ENCODE data around the gene ICAM5. TPM values are rescaled to one million over a fixed set of nuclear protein-coding genes. Genes with fewer than 3 reads are reported as not detected.

ICAM5 gene
- total and polyA plus RNA-seq, 7 donors, result 0.23 to 0.92 (median 0.69) TPM; not detected in 3

GRCh38 chr19:10306327-10306726 lies 16.6 kb downstream of the ICAM5 start:
- no peaks in the 10 kb centered on the region for H3K27me3 ChIP-seq
- no peaks in the 10 kb centered on the region for H3K4me1 ChIP-seq
- TF ChIP-seq EP300 (IDR thresholded peaks at IDR 0.05) (no peak), CTCF (IDR thresholded peaks at IDR 0.05) (no peak), POLR2A (IDR thresholded peaks at IDR 0.05) (no peak), POLR2AphosphoS5 (IDR thresholded peaks at IDR 0.05) (no peak)
- intact Hi-C loops (cut with DNase I), result no loop called here
- no peaks in the 10 kb centered on the region for H3K9me3 ChIP-seq
- DNase-seq, result no peak
- H3K4me3 ChIP-seq, result no peak overlapping the region
- WGBS, 2 donors, result 90 to 92% methylated on average over 5 of the region's 5 CpGs
- peaks cover 0 to 11% (median 0%) of the 10 kb centered on the region in 4 donors for H3K36me3 ChIP-seq
- H3K27ac ChIP-seq, result no peak overlapping the region

- intact Hi-C loops (cut with DNase I), result no loop called here
- TF ChIP-seq EP300 (IDR thresholded peaks at IDR 0.05) (no peak), POLR2A (IDR thresholded peaks at IDR 0.05) (no peak), POLR2AphosphoS5 (IDR thresholded peaks at IDR 0.05) (no peak), CTCF (IDR thresholded peaks at IDR 0.05) (no peak)
These were observed 19.7 kb downstream of the ICAM5 start, which contains the start of gene ZGLP1 for GRCh38 chr19:10309423-10309822. Gene ZGLP1 (minus strand): TSS chr19:10309815.

GRCh38 chr19:10315335-10316214 lies 25.8 kb downstream of the ICAM5 start, which contains the start of gene FDX2:
Gene FDX2 (minus strand): TSS chr19:10316015. CDS start chr19:10315996, 19 bp downstream.
- H3K4me1 ChIP-seq, result peaks cover 0 to 18% (median 13%) of the 10 kb centered on the region in 4 donors
- DNase-seq, result peak; percentile 90
- H3K9me3 ChIP-seq, result no peaks in the 10 kb centered on the region
- intact Hi-C loops (cut with DNase I), result no loop called here
- peaks cover 20 to 50% (median 27%) of the 10 kb centered on the region in 4 donors for H3K36me3 ChIP-seq
- TF ChIP-seq POLR2A (IDR thresholded peaks at IDR 0.05), result no peak
- TF ChIP-seq CTCF (IDR thresholded peaks at IDR 0.05), result no peak
- TF ChIP-seq POLR2AphosphoS5 (IDR thresholded peaks at IDR 0.05), result peak in 3 of 4 donors; percentile 37 to 76 (median 74)
- H3K4me3 ChIP-seq, result peak within 1 kb of the TSS; percentile 64 to 89 (median 78)
- WGBS, 2 donors, result 1% methylated on average over 55 of the region's 55 CpGs
- no peaks in the 10 kb centered on the region for H3K27me3 ChIP-seq
- peak within 1 kb of the TSS; percentile 58 to 75 (median 67) for H3K27ac ChIP-seq

More at GRCh38 chr19:10309423-10309822, 19.7 kb downstream of the ICAM5 start, which contains the start of gene ZGLP1:
- H3K27ac ChIP-seq, result no peak within 1 kb of the TSS
- DNase-seq, result no peak
- no peak within 1 kb of the TSS for H3K4me3 ChIP-seq
- peaks cover 0 to 16% (median 0%) of the 10 kb centered on the region in 4 donors for H3K36me3 ChIP-seq
- H3K27me3 ChIP-seq, result no peaks in the 10 kb centered on the region
- WGBS, 2 donors, result 93 to 95% methylated on average over 24 of the region's 24 CpGs
- no peaks in the 10 kb centered on the region for H3K9me3 ChIP-seq
- H3K4me1 ChIP-seq, result peaks cover 0 to 1% (median 0%) of the 10 kb centered on the region in 4 donors

- intact Hi-C loops (cut with DNase I), result no loop called here
- H3K4me3 ChIP-seq, result peak overlapping the region in 2 of 4 donors; percentile 75 to 89
- 60 to 78% methylated on average over 19 of the region's 19 CpGs for WGBS, 2 donors
These were observed 26.7 kb downstream of the ICAM5 start for GRCh38 chr19:10316229-10317044.

More at GRCh38 chr19:10316229-10317044, 26.7 kb downstream of the ICAM5 start:
- no peak for DNase-seq
- H3K9me3 ChIP-seq, result no peaks in the 10 kb centered on the region
- H3K36me3 ChIP-seq, result peaks cover 25 to 55% (median 35%) of the 10 kb centered on the region in 4 donors
- no peaks in the 10 kb centered on the region for H3K27me3 ChIP-seq
- peaks cover 0 to 18% (median 13%) of the 10 kb centered on the region in 4 donors for H3K4me1 ChIP-seq
- TF ChIP-seq EP300 (IDR thresholded peaks at IDR 0.05), result no peak
- TF ChIP-seq CTCF (IDR thresholded peaks at IDR 0.05), result no peak
- no peak for TF ChIP-seq POLR2AphosphoS5 (IDR thresholded peaks at IDR 0.05)
- TF ChIP-seq POLR2A (IDR thresholded peaks at IDR 0.05), result no peak
- H3K27ac ChIP-seq, result peak overlapping the region; percentile 58 to 75 (median 67)
